ENCODE data around the gene TMED5. TPM values are rescaled to one million over a fixed set of nuclear protein-coding genes. Genes with fewer than 3 reads are reported as not detected.
A peak's percentile ranks its signal among the peaks of the same experiment; 100 is the strongest.
"Not testable (repeated sequence)": the region's sequence is repeated elsewhere in the genome, so short reads cannot be mapped to it uniquely, and the experiment has no call there.

Gene TMED5
- total RNA-seq, 1 donor from 2014 or later: 43.0 TPM

DNA sequence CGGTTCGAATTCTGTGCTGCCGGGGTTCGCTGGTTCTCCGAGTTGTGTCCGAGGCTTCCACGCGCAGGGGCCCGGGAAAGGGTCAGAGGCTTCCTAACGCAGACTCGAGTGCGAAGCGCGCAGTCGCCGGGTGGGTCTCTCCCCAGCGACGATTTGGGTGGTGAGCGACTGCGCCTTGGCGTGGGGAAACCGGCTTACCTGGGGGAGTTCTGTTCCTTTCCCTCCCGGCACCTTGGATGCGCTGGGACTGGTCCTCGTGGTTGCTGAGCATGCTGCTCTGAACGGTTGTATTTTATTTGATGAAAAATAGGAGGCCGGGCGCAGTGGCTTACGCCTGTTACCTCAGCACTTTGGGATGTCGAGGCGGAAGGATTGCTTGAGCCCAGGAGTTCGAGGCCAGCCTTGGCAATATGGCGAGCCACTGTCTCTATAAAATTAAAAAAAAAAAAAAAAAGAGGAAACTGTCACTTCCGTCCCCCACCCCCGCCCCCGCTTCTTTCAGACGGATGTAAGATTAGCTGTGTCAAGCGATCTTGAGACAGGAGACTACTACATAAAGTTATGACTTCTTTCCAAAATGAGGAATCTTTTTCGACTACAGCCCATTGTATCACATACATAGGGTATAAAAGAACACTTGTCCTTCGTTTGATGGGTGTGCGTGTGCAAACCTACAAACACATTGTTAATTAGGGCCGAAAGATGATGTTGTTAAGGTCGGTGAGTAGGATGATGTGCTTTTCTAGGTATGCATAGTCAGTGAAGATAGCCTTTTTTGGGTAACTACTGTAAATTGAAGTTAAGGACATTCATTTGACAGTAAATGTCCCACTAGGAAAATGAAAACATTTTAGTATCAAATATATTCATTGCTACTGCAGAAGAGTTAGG is 755 bp upstream of the TMED5 start, which contains the start of gene CCDC18:
Gene CCDC18, plus strand, starts transcription at position 2 of the 891 bp plus-strand sequence. CDS start 2,638 bp downstream, outside the sequence.
- no peaks in the 10 kb centered on the region for H3K27me3 Mint-ChIP-seq (ENCODE audit: low read depth)
- H3K36me3 Mint-ChIP-seq: no peaks in the 10 kb centered on the region
- no peaks in the 10 kb centered on the region for H3K9me3 Mint-ChIP-seq
- TF ChIP-seq, protein P1, sequence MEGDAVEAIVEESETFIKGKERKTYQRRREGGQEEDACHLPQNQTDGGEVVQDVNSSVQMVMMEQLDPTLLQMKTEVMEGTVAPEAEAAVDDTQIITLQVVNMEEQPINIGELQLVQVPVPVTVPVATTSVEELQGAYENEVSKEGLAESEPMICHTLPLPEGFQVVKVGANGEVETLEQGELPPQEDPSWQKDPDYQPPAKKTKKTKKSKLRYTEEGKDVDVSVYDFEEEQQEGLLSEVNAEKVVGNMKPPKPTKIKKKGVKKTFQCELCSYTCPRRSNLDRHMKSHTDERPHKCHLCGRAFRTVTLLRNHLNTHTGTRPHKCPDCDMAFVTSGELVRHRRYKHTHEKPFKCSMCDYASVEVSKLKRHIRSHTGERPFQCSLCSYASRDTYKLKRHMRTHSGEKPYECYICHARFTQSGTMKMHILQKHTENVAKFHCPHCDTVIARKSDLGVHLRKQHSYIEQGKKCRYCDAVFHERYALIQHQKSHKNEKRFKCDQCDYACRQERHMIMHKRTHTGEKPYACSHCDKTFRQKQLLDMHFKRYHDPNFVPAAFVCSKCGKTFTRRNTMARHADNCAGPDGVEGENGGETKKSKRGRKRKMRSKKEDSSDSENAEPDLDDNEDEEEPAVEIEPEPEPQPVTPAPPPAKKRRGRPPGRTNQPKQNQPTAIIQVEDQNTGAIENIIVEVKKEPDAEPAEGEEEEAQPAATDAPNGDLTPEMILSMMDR (IDR thresholded peaks at IDR 0.05; ENCODE audit: unreplicated experiment): no peak
- peaks cover 19% of the 10 kb centered on the region for H3K4me1 Mint-ChIP-seq
- H3K27ac Mint-ChIP-seq: peak within 1 kb of the TSS; percentile 100
- DNase-seq (ENCODE audit: low spot score in 2 of 2, unreplicated experiment in 2 of 2): no peak
- H3K4me3 Mint-ChIP-seq: peak within 1 kb of the TSS; percentile 93

DNA sequence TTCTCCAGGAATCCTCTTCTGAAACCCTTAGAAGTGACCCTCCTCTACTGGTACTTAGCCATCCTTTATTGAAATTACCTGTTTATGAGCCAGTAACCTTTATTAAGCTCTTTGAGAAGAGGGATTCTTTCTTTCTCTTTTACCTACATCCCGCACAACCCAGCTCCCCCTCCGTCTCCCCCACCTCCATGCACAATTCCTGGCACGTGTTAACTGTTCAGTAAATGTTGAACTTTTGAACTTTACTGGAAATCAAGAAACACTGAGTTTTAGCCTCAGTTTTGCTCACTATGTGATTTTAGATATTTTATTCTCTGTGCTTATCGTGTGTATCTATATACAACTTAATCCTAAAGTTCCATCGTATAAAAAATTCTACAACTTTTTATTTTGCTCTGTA is 1.8 kb downstream of the TMED5 start:
- Mint-ChIP-seq H3K4me3 (peak overlapping the region; percentile 93), H3K27ac (peak overlapping the region; percentile 100), H3K27me3 (ENCODE audit: low read depth) (no peaks in the 10 kb centered on the region), H3K36me3 (peaks cover 5% of the 10 kb centered on the region), H3K9me3 (peaks cover 6% of the 10 kb centered on the region), H3K4me1 (peaks cover 22% of the 10 kb centered on the region)
- TF ChIP-seq, protein P1 (IDR thresholded peaks at IDR 0.05; ENCODE audit: unreplicated experiment): no peak
- DNase-seq (ENCODE audit: low spot score in 2 of 2, unreplicated experiment in 2 of 2): no peak

DNA sequence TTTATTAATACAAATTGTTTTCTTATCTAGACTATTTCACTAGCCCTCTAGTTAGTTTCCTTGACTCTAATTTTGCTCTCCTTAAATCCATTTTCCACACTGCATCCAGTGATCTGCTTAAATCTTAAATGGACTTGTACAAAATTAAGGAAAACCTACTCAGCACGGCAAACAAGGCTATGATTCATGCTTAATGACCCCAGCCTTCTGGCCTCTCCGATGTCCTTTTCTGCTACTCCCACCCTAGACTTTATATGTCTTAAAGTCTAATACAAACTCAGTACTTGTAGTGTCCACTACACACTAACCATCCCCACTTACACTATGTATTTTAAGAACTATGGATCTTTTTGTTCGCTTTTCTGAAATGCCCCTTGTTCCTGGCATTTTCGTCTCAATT is 2.2 kb downstream of the TMED5 start:
- Mint-ChIP-seq H3K27me3 (ENCODE audit: low read depth) (no peaks in the 10 kb centered on the region), H3K36me3 (peaks cover 5% of the 10 kb centered on the region), H3K4me1 (peaks cover 26% of the 10 kb centered on the region), H3K4me3 (peak overlapping the region; percentile 93), H3K9me3 (peaks cover 6% of the 10 kb centered on the region), H3K27ac (peak overlapping the region; percentile 100)
- TF ChIP-seq, protein P1 (IDR thresholded peaks at IDR 0.05; ENCODE audit: unreplicated experiment): no peak
- DNase-seq (ENCODE audit: low spot score in 2 of 2, unreplicated experiment in 2 of 2): no peak

DNA sequence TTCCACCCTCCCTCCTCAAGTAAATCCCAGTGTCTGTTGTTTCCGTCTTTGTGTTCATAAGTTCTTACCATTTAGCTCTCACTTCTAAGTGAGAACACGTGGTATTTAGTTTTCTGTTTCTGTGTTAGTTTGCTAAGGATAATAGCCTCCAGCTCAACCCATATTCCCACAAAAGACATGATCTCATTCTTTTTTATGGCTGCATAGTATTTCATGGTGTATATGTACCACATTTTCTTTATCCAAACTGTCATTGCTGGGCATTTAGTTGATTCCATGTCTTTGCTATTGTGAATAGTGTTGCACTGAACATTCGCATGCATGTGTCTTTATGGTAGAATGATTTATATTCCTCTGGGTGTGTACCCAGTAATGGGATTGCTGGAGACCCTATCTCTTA is 5.6 kb downstream of the TMED5 start:
- not testable (repeated sequence) for H3K9me3 Mint-ChIP-seq; H3K27me3 Mint-ChIP-seq (ENCODE audit: low read depth)
- H3K4me1 Mint-ChIP-seq: peaks cover 37% of the 10 kb centered on the region

DNA sequence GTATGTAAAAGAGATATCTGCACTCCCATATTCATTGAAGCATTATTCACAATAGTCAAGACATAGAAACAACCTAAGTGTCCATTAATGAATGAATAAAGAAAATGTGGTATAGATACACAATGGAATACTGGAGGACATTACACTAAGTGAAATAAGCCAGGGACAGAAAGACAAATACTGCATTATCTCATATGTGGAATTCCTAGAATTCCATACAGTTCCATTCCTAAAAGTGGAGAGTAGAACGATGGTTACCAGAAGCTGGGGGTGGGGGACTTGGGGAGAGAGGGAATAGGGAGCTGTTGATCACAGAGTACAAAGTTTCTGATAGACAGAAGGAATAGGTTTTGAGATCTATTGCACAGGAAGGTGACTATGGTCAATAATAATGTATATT is 7.4 kb downstream of the TMED5 start:
- H3K27ac Mint-ChIP-seq: peak overlapping the region; percentile 83
- no peak for DNase-seq (ENCODE audit: low spot score in 2 of 2, unreplicated experiment in 2 of 2)
- TF ChIP-seq, protein P1 (IDR thresholded peaks at IDR 0.05; ENCODE audit: unreplicated experiment): no peak
- peaks cover 26% of the 10 kb centered on the region for H3K4me1 Mint-ChIP-seq
- H3K4me3 Mint-ChIP-seq: no peak overlapping the region
- peaks cover 23% of the 10 kb centered on the region for H3K9me3 Mint-ChIP-seq
- H3K36me3 Mint-ChIP-seq: peaks cover 35% of the 10 kb centered on the region
- H3K27me3 Mint-ChIP-seq (ENCODE audit: low read depth): no peaks in the 10 kb centered on the region

More for the DNA sequence above, 5.6 kb downstream of the TMED5 start:
- Mint-ChIP-seq H3K27ac (peak overlapping the region; percentile 72), H3K36me3 (peaks cover 19% of the 10 kb centered on the region)
- H3K4me3 Mint-ChIP-seq; DNase-seq (ENCODE audit: low spot score in 2 of 2, unreplicated experiment in 2 of 2): not testable (repeated sequence)

DNA sequence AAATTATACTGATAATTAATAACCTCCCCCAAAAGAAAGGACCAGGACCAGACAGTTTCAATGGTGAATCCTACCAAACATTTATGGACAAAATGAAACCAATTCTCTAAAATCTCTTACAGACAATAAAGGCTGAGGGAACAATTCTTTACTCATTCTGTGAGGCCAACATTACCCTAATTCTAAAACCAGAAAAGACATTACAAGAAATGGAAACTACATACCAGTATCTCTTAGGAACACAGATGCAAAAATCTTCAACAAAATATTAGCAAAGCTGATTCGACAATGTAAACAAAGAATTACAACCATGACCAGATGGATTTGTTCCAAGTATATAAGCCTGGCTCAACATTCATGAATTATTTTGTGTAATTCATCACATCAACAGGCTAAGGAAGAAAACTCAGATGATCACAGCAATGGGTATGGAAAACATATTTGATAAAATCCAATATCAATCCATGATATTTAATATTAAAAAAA is 8.6 kb downstream of the TMED5 start:
- TF ChIP-seq, protein P1 (IDR thresholded peaks at IDR 0.05; ENCODE audit: unreplicated experiment): no peak
- peaks cover 47% of the 10 kb centered on the region for H3K36me3 Mint-ChIP-seq
- H3K9me3 Mint-ChIP-seq: peaks cover 35% of the 10 kb centered on the region
- H3K4me3 Mint-ChIP-seq: no peak overlapping the region
- no peak for DNase-seq (ENCODE audit: low spot score in 2 of 2, unreplicated experiment in 2 of 2)
- peak overlapping the region; percentile 29 for H3K27ac Mint-ChIP-seq
- H3K4me1 Mint-ChIP-seq: peaks cover 21% of the 10 kb centered on the region
- H3K27me3 Mint-ChIP-seq (ENCODE audit: low read depth): no peaks in the 10 kb centered on the region

DNA sequence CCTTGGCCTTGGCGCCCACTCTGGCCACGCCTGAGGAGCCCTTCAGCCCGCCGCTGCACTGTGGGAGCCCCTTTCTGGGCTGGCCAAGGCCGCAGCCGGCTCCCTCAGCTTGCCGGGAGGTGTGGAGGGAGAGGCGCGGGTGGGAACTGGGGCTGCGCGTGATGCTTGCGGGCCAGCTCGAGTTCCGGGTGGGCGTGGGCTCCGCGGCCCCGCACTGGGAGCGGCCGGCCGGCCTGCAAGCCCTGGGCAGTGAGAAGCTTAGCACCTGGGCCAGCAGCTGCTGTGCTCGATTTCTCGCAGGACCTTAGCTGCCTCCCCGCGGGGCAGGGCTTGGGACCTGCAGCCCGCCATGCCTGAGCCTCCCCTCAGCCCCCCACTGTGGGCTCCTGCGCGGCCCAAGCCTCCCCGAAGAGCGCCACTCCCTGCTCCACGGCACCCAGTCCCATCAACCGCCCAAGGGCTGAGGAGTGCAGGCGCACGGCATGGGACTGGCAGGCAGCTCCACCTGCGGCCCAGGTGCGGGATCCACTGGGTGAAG is 10.0 kb downstream of the TMED5 start:
- peaks cover 57% of the 10 kb centered on the region for H3K36me3 Mint-ChIP-seq
- peaks cover 21% of the 10 kb centered on the region for H3K4me1 Mint-ChIP-seq
- not testable (repeated sequence) for H3K27me3 Mint-ChIP-seq (ENCODE audit: low read depth); H3K4me3 Mint-ChIP-seq; H3K27ac Mint-ChIP-seq; DNase-seq (ENCODE audit: low spot score in 2 of 2, unreplicated experiment in 2 of 2)
- H3K9me3 Mint-ChIP-seq: peaks cover 45% of the 10 kb centered on the region

All from mesothelial cell of epicardium (in vitro differentiated cells).